Panc1 (cell line): Measurements from ENCODE around the gene SSBP4.

ENCODE experiments used
- TCF7L2 ChIP-seq: IDR thresholded peaks from 2 replicates; pipeline ENCODE4 v1.6.1; 2011; ENCODE audit warnings: mild to moderate bottlenecking, low read depth, low read length, inconsistent platforms
- TF ChIP-seq, protein P1 (sequence below): fragments of 450-650 bp; IDR thresholded peaks from 2 replicates; pipeline ENCODE4 v1.5.1; 2017; ENCODE audit warnings: mild to moderate bottlenecking

DNA sequence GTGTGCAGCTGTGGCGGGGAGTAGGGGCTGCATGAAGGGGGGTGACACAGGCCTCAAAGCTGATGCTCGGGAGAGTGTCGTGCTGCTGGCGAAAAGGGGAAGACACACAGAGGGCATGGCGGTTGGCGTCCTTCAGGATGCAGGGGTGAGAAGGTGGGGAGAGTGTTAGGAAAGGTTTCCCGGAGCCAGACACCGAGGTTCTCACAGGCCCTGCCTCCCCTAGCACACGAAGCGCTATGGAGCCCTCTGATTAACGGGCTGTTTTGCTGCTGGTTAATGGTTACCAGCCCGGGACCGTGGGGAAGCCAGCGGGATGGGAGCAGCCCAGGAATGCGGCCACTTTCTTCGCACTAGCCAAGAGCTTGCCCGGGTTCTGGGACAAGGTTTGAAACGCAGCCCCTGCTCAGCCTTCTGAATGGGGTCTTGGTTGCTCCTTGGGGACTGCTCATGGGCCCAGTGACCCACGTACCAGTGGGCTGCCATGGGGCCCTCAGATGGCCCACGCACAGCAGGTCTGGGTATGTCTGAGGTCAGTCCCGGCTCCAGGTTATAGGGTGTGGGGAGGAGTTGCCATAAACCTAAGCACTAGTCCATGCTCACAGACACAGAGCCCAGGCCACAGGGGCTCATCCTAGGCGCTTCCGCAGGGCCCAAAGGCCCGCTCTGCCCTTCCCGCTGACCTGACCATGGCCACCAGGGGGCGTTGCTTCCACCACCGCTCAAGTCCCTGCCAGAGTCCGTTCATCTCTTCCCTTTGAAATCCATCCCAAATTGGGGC is 50.1 kb downstream of the SSBP4 start:
- TF ChIP-seq, protein P1, sequence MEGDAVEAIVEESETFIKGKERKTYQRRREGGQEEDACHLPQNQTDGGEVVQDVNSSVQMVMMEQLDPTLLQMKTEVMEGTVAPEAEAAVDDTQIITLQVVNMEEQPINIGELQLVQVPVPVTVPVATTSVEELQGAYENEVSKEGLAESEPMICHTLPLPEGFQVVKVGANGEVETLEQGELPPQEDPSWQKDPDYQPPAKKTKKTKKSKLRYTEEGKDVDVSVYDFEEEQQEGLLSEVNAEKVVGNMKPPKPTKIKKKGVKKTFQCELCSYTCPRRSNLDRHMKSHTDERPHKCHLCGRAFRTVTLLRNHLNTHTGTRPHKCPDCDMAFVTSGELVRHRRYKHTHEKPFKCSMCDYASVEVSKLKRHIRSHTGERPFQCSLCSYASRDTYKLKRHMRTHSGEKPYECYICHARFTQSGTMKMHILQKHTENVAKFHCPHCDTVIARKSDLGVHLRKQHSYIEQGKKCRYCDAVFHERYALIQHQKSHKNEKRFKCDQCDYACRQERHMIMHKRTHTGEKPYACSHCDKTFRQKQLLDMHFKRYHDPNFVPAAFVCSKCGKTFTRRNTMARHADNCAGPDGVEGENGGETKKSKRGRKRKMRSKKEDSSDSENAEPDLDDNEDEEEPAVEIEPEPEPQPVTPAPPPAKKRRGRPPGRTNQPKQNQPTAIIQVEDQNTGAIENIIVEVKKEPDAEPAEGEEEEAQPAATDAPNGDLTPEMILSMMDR = peak; percentile 80
- TF ChIP-seq TCF7L2 = no peak
